HG03175 (cell line): ENCODE data around the gene MYH3.

Experiments
- ATAC-seq: cut with Tn5 transposase; IDR thresholded peaks from one replicate; pipeline ENCODE4 v1.9.1; 2021; ENCODE audit warnings: mild to moderate bottlenecking, moderate library complexity; ENCODE audit not compliant: unreplicated experiment

MYH3 gene

GRCh38 chr17:10651927-10652326, 5.2 kb downstream of the MYH3 start:
- ATAC-seq: no peak

- ATAC-seq: no peak
Measured at GRCh38 chr17:10649602-10650001, 7.5 kb downstream of the MYH3 start.

- ATAC-seq: no peak
Measured at GRCh38 chr17:10648956-10649355, 8.2 kb downstream of the MYH3 start.

- ATAC-seq: no peak
Measured at GRCh38 chr17:10648381-10648780, 8.7 kb downstream of the MYH3 start.

- ATAC-seq: no peak
Measured at GRCh38 chr17:10646392-10646990, 10.6 kb downstream of the MYH3 start.

GRCh38 chr17:10640475-10640874, 16.6 kb downstream of the MYH3 start:
- ATAC-seq: no peak

GRCh38 chr17:10638151-10638550, 19.0 kb downstream of the MYH3 start:
- ATAC-seq: no peak

- ATAC-seq: no peak
Measured at GRCh38 chr17:10635290-10635689, 21.8 kb downstream of the MYH3 start.

GRCh38 chr17:10633738-10634379, 23.2 kb downstream of the MYH3 start:
- ATAC-seq: peak; percentile 91

GRCh38 chr17:10631701-10632100, 25.4 kb downstream of the MYH3 start:
- no peak for ATAC-seq

GRCh38 chr17:10631048-10631700, 25.9 kb downstream of the MYH3 start:
- no peak for ATAC-seq

- no peak for ATAC-seq
Measured at GRCh38 chr17:10629706-10630105, 27.4 kb downstream of the MYH3 start.

- ATAC-seq: no peak
Measured at GRCh38 chr17:10628756-10629155, 28.4 kb downstream of the MYH3 start.

GRCh38 chr17:10626390-10626789, 30.7 kb downstream of the MYH3 start:
- no peak for ATAC-seq

GRCh38 chr17:10624969-10625368, 32.1 kb downstream of the MYH3 start:
- ATAC-seq: no peak

- no peak for ATAC-seq
Measured at GRCh38 chr17:10623737-10624338, 33.3 kb downstream of the MYH3 start.

- no peak for ATAC-seq
Measured at GRCh38 chr17:10622617-10623485, 34.3 kb downstream of the MYH3 start.

- ATAC-seq: no peak
Measured at GRCh38 chr17:10621397-10621796, 35.7 kb downstream of the MYH3 start.

GRCh38 chr17:10620823-10621222, 36.3 kb downstream of the MYH3 start:
- no peak for ATAC-seq

- ATAC-seq: peak; percentile 70
Measured at GRCh38 chr17:10618202-10618635, 38.9 kb downstream of the MYH3 start.

GRCh38 chr17:10617120-10617505, 40.0 kb downstream of the MYH3 start:
- ATAC-seq: no peak
